ENCODE measurements around the gene C1orf232. TPM values are rescaled to one million over a fixed set of nuclear protein-coding genes. Genes with fewer than 3 reads are reported as not detected.

C1orf232 gene
- polyA plus RNA-seq (2013, experiment 1 of 2; ENCODE audit: insufficient read length), result not detected
- polyA plus RNA-seq (2013, experiment 2 of 2; ENCODE audit: insufficient read length), result not detected

GRCh38 chr1:26168410-26169197, at the start of gene C1orf232:
TSS of gene C1orf232 (minus strand) at chr1:26168963. CDS start at chr1:26168499, 464 bp downstream.
- DNase-seq, result no peak

- no peak for DNase-seq
Measured at GRCh38 chr1:26215246-26215645, 46.5 kb upstream of the C1orf232 start.

DNA sequence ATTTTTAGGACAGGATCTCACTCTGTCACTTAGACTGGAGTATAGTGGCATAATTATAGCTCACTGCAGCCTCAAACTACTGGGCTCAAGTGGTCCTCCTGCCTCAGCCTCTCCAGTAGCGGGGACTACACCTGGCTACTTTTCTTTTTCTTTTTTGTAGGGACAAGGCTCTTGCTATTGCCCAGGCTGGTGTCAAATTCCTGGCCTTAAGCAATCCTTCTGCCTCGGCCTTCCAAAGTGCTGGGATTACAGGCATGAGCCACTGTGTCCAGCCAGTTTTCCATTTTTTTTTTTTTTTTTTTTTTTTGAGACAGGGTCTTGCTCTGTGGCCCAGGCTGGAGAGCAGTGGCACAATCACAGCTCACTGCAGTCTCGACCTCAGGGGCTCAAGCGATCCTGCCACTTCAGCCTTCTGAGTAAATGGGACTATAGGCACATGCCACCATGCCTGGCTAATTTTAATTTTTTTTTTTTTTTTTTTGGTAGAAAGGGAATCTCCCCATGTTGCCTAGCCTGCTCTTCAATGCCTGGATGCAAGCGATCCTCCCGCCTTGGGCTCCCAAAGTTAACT, 44.7 kb upstream of the C1orf232 start:
- no peak for DNase-seq

DNA sequence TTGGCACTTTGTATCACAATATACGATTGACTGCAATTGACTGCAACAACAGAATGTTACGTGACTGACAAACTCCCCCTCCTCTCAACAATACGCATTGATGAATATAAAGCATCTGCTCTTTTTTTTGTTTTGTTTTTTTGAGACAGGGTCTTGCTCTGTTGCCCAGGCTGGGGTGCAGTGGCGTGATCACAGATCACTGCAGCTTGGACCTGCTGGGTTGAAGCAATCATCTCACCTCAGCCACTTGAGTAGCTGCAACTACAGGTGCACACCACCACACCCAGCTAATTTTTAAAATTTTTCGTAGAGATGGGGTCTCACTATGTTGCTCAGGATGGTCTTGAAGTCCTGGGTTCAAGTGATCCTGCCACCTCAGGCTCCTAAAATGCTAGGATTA, 44.0 kb upstream of the C1orf232 start:
- DNase-seq, result no peak

DNA sequence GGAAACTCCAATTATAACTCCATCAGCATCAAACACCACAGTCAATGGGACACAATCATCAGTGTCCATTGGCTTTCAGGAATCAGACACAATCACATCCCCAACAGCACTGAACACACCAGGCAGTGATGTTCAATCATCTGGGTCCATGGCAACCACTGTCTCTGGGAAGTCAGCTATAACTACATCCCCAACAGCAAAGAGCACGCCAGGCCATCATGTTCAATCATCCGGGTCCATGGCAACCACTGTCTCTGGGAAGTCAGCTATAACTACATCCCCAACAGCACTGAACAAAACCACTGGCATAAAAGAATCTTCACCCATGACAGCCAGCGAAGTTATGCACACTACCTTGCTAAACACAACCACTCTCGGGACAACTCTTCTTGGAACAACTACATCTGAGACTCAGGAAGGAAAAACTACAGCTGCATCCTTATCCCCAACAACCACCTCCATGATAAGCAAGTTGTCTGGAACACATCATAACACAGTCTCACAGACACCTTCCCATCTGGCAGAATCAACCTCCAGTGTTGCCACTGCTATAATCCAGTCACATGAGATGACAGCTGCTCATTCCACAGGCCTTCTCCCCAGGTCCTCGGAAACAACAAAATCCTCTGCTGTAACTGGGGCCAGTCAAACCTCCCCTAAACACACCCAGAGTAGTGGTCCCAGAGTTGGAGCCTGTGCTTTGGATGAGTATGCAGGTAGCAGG, 41.5 kb upstream of the C1orf232 start:
- no peak for DNase-seq

DNA sequence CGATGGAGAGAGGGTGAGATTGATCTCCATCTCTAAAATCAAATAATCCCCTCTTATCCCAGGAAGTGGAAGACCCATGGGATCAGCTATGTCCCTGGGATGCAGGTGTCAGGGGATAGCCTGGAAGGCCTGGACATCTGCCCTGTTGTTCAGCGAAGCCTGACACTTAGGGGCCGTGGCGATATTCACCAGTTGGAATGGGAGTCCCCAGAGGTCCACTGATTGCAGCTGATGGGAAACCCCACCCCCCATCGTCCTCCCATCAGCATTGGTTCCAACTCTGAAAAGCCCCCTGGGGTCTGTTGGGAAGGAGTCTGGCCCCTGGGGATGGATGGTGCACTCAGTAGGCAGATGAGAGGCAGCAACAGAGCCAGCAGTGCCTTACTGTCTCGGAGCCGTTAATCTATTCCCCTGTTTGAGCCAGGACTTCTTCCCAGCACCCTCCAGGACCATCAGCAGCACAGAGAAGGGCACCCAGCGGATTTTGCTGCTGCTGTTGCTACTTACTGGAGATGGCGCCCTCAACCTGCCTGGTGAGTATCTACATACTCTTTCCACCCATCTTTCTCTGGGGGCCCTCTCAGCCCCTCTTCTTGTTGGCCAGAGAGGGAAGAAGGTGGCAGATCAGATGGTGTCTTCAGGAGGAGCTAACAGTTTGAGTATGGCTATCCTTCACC, 35.0 kb upstream of the C1orf232 start:
- DNase-seq, result no peak

GRCh38 chr1:26200413-26200812, 31.6 kb upstream of the C1orf232 start:
- no peak for DNase-seq

DNA sequence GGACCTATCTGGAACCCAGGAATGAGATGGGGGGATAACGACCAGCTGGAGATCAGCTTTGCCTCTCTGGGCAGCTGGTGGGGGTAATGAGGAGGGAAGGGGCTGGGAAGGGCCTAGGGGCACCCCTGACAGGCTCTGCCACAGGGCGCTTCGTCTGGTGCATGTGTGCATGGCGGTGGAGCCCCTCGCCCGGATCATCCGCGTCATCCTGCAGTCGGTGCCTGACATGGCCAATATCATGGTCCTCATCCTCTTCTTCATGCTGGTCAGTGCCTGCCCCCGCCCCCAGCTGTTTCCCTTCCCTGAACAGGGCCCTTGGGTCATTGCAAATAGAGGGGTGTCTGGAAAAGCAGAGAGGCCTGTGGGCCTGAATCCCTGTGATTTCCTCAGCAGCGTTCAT, 29.1 kb upstream of the C1orf232 start:
- DNase-seq, result no peak

GRCh38 chr1:26197301-26197700, 28.5 kb upstream of the C1orf232 start:
- no peak for DNase-seq

- DNase-seq, result no peak
Measured at GRCh38 chr1:26195805-26196204, 27.0 kb upstream of the C1orf232 start.

DNA sequence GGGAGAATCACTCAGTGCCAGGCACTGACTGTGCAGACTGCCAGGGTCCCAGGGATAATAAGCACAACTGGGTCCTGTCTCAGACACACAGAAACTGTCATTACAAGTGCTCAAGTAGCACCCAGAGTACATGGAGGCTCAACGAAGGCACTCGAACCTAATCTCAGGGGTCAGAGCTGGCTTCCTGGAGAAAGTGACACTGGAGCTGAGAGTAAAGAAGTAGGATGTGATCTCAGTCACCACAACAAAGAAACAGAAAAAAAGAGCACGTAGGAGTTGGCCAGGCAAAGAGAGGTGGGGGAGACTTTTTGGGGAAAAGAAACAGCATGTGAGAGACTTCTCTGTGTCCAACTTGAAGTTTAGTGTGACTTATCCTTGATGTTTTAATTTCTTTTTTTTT, 23.0 kb upstream of the C1orf232 start:
- no peak for DNase-seq

- DNase-seq, result peak; percentile 39
Measured at GRCh38 chr1:26190373-26190987, 21.7 kb upstream of the C1orf232 start, which contains the start of gene CATSPER4. TSS of gene CATSPER4 (plus strand) at chr1:26190602. CDS start at chr1:26190628, 26 bp downstream.

DNA sequence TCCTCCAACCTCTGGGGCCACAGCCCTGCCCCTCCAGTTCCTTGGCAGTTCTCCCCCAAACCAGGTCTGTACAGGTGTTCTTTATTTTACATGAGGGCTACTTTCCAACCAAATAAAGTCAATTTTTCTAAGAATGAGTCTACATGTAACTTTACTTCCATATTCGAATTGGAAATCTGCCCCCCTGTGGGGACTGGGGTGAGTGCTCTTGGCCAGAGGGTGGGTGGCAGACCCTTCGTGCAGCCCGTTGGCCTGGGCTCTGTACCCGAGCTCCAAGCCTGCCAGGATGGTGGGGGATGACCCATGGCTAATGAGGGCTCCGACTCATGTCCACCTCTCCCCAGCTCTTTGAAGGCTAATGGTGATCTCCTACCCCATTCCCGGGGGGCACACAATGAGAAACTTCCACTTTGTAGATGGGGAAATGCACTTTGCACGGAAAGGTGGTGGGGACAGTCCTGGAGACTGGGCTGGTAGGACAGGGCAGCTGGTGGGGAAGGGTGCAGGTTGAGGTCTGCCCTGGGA, 21.1 kb upstream of the C1orf232 start:
- no peak for DNase-seq

DNA sequence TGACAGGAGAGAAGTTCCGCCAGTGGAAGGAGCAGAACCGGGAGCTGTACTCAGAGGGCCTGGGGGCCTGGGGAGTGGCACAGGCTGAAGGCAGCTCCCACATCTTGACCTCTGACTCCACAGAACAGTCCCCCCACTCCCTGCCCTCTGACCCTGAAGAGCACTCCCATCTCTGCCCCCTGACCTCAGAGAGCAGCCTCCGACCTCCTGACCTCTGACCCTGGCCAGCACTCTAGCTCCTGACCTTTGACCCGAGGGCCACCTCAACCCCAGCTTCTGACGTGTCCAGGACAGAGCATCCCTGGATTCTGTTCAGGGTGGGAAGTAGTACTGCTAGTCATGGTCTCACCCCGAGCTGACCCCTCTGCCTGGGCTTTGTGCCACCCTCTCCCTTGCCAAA, 20.6 kb upstream of the C1orf232 start:
- no peak for DNase-seq

DNA sequence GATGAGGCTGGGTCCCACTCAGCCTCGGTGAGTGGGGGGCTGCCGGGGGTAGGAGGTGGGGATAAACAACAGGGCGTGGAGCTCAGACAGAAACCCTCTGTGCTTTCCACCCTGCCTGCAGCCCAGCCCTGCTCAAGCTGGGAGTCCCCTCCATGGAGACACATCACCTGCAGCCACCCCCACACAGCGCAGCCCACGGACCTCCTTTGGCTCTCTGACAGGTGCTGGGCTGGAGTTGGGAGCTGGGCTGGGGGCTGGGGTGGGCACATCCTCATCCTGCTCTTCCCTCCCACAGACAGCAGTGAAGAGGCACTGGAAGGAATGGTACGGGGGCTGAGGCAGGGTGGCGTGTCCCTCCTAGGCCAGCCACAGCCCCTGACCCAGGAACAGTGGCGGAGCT, 19.7 kb upstream of the C1orf232 start:
- DNase-seq, result no peak

DNA sequence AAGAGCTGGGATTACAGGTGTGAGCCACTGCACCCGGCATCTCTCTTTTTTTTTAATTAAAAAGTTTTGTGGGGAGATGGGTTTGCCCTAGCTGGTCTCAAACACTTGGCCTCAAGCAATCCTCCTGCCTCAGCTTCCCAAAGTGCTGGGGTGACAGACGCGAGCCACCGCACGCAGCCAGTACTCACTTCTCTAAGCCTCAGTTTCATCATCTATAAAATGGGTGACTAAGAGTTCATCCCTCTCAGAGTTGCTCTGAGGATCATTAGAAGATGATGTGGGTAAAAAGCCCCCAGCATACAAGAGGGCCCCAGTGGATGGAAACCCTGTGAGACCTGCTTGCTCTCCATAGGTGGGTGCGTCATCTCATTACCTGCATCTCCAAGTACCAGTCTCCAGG, 19.1 kb upstream of the C1orf232 start:
- no peak for DNase-seq

GRCh38 chr1:26184883-26185282, 16.1 kb upstream of the C1orf232 start:
- no peak for DNase-seq

DNA sequence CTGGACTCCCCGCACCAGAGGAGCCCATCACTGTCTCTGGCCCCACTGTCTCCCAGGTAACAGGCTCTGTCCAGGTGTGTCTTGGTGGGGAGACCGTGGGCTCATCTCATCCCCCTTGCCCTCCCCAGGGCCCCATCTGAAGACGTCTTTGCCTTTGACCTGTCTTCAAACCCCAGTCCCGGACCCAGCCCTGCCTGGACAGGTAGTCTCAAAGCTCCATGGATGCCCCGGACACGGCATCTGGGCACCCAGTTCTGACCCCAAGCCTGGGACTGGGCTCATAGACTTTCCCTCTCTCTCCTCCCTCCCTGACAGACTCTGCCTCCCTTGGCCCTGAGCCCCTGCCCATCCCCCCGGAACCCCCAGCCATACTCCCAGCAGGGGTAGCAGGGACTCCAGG, 15.3 kb upstream of the C1orf232 start:
- no peak for DNase-seq

DNA sequence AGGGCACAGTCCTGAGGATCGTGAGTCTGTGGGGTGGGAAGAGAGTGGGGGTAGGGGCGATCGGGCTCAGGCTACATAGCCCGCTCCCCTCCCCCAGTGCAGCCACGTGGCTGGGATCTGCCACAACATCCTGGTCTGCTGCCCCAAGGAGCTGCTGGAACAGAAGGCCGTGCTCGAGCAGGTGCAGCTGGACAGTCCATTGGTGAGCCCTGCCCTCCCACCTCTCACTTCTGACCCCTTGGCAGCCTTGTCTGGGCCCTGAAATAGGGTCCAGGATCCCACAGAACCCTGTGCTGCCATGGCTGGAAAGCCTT, 13.6 kb upstream of the C1orf232 start:
- no peak for DNase-seq

GRCh38 chr1:26181586-26182382, 13.0 kb upstream of the C1orf232 start:
- no peak for DNase-seq

GRCh38 chr1:26180010-26180506, 11.3 kb upstream of the C1orf232 start:
- DNase-seq, result no peak

Data from fibroblast of skin of scalp (primary cell).